ENCODE data around the gene YEATS2.

DNA sequence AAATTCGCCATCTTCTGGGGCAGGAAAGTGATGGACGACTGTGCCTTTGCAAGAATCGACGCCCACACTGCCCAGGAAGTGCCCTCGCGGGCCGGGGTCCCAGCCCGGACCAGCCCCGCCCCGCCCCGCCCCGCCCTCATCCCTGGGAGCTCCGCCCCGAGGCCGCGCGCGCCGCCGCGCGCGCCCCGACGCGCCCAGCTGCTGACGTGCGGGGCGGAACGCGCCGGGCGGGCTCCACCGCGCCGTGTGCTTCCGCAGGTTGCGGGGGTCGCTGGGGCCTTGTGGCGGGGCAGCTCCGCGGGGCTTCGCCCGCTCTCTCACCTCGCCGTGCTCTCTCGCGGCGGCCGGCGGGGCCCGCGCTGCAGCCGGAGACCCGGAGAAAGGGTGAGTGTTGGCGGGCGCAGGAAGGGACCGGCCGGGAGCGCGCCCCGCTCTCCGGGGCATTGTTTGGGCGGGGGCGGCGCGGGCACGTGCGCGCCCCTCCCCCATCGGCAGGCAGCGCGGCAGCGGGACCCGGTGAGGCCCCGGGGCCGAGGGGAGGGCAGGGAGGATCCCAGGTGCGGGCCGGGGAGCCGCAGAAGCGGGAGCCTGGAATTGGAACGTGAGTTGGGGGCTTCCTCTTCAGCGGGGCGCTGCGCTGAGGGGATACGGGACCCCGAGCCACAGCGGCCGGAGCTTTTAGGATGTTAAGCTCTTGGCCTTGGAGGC is at the start of gene YEATS2:
- TF ChIP-seq, protein P1, sequence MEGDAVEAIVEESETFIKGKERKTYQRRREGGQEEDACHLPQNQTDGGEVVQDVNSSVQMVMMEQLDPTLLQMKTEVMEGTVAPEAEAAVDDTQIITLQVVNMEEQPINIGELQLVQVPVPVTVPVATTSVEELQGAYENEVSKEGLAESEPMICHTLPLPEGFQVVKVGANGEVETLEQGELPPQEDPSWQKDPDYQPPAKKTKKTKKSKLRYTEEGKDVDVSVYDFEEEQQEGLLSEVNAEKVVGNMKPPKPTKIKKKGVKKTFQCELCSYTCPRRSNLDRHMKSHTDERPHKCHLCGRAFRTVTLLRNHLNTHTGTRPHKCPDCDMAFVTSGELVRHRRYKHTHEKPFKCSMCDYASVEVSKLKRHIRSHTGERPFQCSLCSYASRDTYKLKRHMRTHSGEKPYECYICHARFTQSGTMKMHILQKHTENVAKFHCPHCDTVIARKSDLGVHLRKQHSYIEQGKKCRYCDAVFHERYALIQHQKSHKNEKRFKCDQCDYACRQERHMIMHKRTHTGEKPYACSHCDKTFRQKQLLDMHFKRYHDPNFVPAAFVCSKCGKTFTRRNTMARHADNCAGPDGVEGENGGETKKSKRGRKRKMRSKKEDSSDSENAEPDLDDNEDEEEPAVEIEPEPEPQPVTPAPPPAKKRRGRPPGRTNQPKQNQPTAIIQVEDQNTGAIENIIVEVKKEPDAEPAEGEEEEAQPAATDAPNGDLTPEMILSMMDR (optimal IDR thresholded peaks at IDR 0.05 in 1 of 3, IDR thresholded peaks at IDR 0.05 in 1 of 3, conservative IDR thresholded peaks at IDR 0.05 in 1 of 3; ENCODE audit: extremely low read depth in 1 of 3, insufficient read depth in 2 of 3, low read length in 3 of 3): no peak
- TF ChIP-seq EZH2 (IDR thresholded peaks at IDR 0.05; ENCODE audit: low read length): no peak
